ENCODE results near the gene OSBPL1A. TPM values are rescaled to one million over a fixed set of nuclear protein-coding genes. Genes with fewer than 3 reads are reported as not detected.

OSBPL1A gene
- total RNA-seq, 4 donors from 2014 or later: 61.5 to 227 (median 98.7) TPM

- H3K36me3 ChIP-seq: peaks cover 0 to 28% of the 10 kb centered on the region in 2 donors
- H3K27me3 ChIP-seq: no peaks in the 10 kb centered on the region
- TF ChIP-seq POLR2A (IDR thresholded peaks at IDR 0.05): no peak
- no peak for TF ChIP-seq CTCF (IDR thresholded peaks at IDR 0.05 in 4 of 5, conservative IDR thresholded peaks at IDR 0.05 in 1 of 5)
- no peak for ATAC-seq
- in situ Hi-C loops (cut with MboI; ENCODE audit: low sequenced_read_pairs in 4 of 4) (loop anchor here in 1 of 4 donors (25.0 kb wide), 1 partner anchor 100 kb away; no protein-coding TSS in a partner anchor), intact Hi-C loops (cut with DNase I; ENCODE audit: low total_unique reads) (no loop called here)
- H3K4me3 ChIP-seq: no peak overlapping the region
- no peak for DNase-seq
- no peak overlapping the region for H3K27ac ChIP-seq
- H3K4me1 ChIP-seq: no peaks in the 10 kb centered on the region
- H3K9me3 ChIP-seq: no peaks in the 10 kb centered on the region
Observed at GRCh38 chr18:24436939-24437338, 39.3 kb upstream of the OSBPL1A start.

GRCh38 chr18:24432618-24433017 is 35.0 kb upstream of the OSBPL1A start:
- Histone ChIP-seq H3K4me1 (peaks cover 4 to 7% of the 10 kb centered on the region in 2 donors), H3K4me3 (no peak overlapping the region), H3K27me3 (no peaks in the 10 kb centered on the region), H3K9me3 (no peaks in the 10 kb centered on the region), H3K36me3 (peaks cover 0 to 4% of the 10 kb centered on the region in 2 donors), H3K27ac (no peak overlapping the region)
- ATAC-seq (no peak), DNase-seq (no peak)
- intact Hi-C loops (cut with DNase I; ENCODE audit: low total_unique reads) (no loop called here), in situ Hi-C loops (cut with MboI; ENCODE audit: low sequenced_read_pairs in 4 of 4) (loop anchor here in 1 of 4 donors (25.0 kb wide), 1 partner anchor 95 kb away; no protein-coding TSS in a partner anchor)
- TF ChIP-seq CTCF (IDR thresholded peaks at IDR 0.05 in 4 of 5, conservative IDR thresholded peaks at IDR 0.05 in 1 of 5) (no peak), POLR2A (IDR thresholded peaks at IDR 0.05) (no peak)

- intact Hi-C loops (cut with DNase I; ENCODE audit: low total_unique reads): no loop called here
- H3K27me3 ChIP-seq: peaks cover under 1 to 18% (median 11%) of the 10 kb centered on the region in 3 donors
- H3K36me3 ChIP-seq: peaks cover 0 to 4% of the 10 kb centered on the region in 2 donors
- no peaks in the 10 kb centered on the region for H3K9me3 ChIP-seq
- ATAC-seq: no peak
- in situ Hi-C loops (cut with MboI; ENCODE audit: low sequenced_read_pairs in 4 of 4): loop anchor here in 1 of 4 donors (25.0 kb wide), 1 partner anchor 92 kb away; no protein-coding TSS in a partner anchor
- DNase-seq: no peak
- peaks cover 7 to 11% of the 10 kb centered on the region in 2 donors for H3K4me1 ChIP-seq
- no peak overlapping the region for H3K4me3 ChIP-seq
- no peak overlapping the region for H3K27ac ChIP-seq
- TF ChIP-seq CTCF (IDR thresholded peaks at IDR 0.05 in 4 of 5, conservative IDR thresholded peaks at IDR 0.05 in 1 of 5): no peak
- TF ChIP-seq POLR2A (IDR thresholded peaks at IDR 0.05): no peak
Observed at GRCh38 chr18:24429188-24429587, 31.6 kb upstream of the OSBPL1A start.

- peaks cover 7 to 11% of the 10 kb centered on the region in 2 donors for H3K4me1 ChIP-seq
- intact Hi-C loops (cut with DNase I; ENCODE audit: low total_unique reads) (no loop called here), in situ Hi-C loops (cut with MboI; ENCODE audit: low sequenced_read_pairs in 4 of 4) (loop anchor here in 1 of 4 donors (25.0 kb wide), 1 partner anchor 91 kb away; no protein-coding TSS in a partner anchor)
- DNase-seq: no peak
- no peak overlapping the region for H3K4me3 ChIP-seq
- H3K27me3 ChIP-seq: peaks cover 5 to 23% (median 12%) of the 10 kb centered on the region in 3 donors
- no peak for TF ChIP-seq POLR2A (IDR thresholded peaks at IDR 0.05)
- no peak for TF ChIP-seq CTCF (IDR thresholded peaks at IDR 0.05 in 4 of 5, conservative IDR thresholded peaks at IDR 0.05 in 1 of 5)
- H3K9me3 ChIP-seq: no peaks in the 10 kb centered on the region
- peaks cover 0 to 4% of the 10 kb centered on the region in 2 donors for H3K36me3 ChIP-seq
- H3K27ac ChIP-seq: no peak overlapping the region
- no peak for ATAC-seq
Observed at GRCh38 chr18:24428709-24429108, 31.1 kb upstream of the OSBPL1A start.
